ENCODE measurements around the gene SLC35A4.

SLC35A4 gene, protein sequence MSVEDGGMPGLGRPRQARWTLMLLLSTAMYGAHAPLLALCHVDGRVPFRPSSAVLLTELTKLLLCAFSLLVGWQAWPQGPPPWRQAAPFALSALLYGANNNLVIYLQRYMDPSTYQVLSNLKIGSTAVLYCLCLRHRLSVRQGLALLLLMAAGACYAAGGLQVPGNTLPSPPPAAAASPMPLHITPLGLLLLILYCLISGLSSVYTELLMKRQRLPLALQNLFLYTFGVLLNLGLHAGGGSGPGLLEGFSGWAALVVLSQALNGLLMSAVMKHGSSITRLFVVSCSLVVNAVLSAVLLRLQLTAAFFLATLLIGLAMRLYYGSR

GRCh38 chr5:140564196-140565023, at the start of gene SLC35A4, which contains the start of gene APBB3:
TSS of gene SLC35A4 (plus strand) at chr5:140564828. CDS start at chr5:140567170, 2,342 bp downstream.
TSS of gene APBB3 (minus strand) at chr5:140564598. CDS start at chr5:140564245, 353 bp downstream.
- DNase-seq, result peak; percentile 84 to 89

- no peak for DNase-seq
Observed at GRCh38 chr5:140524003-140524402, 40.6 kb upstream of the SLC35A4 start.

- no peak for DNase-seq
Observed at GRCh38 chr5:140540227-140540626, 24.4 kb upstream of the SLC35A4 start.

- no peak for DNase-seq
Observed at GRCh38 chr5:140542972-140543371, 21.7 kb upstream of the SLC35A4 start.

DNA sequence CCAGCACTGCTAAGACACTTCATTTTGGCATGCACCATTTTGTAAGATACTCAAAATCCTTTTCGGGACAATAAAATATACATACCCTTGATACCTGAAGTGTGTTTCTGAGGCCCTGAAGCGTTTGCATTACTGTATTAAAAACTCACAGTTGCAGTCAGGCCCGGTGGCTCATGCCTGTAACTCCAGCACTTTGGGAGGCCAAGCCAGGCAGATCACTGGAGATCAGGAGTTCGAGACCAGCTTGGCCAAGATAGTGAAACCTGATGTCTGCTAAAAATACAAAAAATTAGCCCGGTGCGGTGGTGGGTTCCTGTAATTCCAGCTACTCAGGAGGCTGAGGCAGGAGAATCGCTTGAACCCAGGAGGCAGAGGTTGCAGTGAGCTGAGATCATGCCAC, 19.6 kb upstream of the SLC35A4 start:
- no peak for DNase-seq

DNA sequence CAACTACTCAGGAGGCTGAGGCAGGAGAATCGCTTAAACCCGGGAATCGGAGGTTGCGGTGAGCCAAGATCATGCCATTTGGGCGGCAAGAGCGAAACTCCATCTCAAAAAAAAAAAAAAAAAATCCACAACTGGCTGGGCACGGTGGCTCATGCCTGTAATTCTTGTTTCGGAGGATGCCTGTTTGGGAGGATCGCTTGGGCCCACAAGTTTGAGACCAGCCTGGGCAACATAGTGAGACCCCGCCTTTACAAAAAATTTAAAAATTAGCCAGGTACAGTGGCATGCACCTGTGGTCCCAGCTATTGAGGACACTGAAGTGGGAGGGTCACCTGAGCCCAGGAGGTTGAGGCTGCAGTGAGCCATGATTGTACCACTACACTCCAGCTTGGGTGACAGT, 19.0 kb upstream of the SLC35A4 start:
- no peak for DNase-seq

GRCh38 chr5:140546851-140547507, 17.6 kb upstream of the SLC35A4 start:
- no peak for DNase-seq

DNA sequence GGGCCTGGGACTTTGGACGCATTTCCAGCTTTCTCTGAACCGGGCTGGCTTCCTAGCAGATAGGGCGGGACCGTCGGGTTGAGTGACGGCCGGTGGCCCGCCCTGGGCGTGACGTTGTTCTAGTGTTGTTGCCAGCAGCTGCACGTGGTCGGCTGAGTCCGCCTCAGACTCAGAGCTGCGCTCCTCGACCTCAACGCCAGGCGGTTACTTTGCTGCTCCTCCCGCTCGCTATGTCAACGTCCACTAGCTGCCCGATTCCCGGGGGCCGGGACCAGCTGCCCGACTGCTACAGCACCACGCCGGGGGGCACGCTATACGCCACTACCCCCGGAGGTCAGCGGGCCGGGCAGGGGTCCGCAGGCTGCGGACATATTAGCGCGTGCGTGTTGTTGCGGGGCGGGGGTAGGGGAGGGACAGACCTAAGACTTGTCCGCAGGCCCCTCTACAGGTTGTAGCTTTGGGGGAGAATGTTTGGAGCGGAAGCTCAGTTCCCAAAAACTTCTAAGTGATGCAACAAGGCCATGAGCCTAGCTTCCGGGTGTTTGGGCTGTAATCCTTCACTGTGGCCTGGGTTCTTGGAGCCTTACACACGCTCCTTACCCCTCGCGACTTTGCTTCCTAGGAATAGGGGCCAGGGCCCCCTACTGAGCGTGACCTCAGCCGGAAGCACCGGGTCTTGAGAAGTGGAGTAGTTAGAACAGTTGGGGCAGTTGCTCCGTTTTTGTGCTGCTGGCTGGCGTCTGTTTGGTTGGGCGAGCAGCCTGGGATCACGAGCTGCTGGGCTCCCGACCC, 16.9 kb upstream of the SLC35A4 start, which contains the start of gene EIF4EBP3:
Gene EIF4EBP3, plus strand, starts transcription at position 155 of the 792 bp plus-strand sequence. Its CDS starts 76 bp downstream, at position 231.
- DNase-seq, result peak; percentile 22 to 25

- no peak for DNase-seq
Observed at GRCh38 chr5:140548300-140548688, 16.3 kb upstream of the SLC35A4 start.

GRCh38 chr5:140548791-140549190, 15.8 kb upstream of the SLC35A4 start:
- no peak for DNase-seq

DNA sequence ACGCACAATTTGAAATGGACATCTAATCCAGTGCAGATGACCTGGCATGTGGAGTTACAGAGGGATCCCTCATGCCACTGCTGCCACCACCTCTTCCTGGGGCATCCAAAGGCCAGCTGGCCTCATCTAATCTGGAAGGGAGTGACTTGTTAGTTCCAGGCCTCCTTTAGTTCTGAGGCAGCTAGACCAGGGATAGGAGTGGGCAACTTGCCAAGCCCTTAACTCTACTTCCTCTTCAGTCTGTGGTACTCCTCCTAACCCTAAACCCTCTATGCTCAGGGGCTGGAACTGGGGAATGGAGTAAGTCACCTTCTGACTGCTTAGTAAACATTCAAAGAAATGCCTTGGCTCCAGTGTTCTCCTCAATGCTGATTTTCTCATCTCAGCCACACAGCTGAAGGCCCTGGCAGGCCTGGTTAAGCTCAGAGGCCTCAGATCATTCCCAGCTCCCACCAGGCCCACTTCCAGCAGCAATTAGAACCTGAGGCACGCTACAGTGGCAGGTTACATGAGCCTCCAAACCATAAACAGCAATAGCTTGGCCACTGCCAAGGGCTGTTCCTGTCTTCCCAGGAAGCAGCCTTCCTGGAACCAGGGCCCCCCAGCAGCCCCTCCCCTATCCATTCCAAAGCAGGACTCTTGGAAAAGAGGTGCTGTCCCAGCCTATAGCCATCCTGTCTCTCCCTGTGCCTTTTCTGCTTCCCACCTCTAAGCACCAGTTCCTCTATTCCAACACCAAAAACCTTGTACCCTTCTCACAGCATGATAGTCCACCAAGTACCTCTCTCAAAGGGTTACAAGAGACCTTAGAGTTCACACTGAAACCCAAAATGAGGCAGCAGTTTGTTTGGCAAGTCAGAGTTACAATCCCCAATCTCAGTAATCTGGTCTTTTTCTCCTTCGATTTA, 15.1 kb upstream of the SLC35A4 start:
- no peak for DNase-seq

DNA sequence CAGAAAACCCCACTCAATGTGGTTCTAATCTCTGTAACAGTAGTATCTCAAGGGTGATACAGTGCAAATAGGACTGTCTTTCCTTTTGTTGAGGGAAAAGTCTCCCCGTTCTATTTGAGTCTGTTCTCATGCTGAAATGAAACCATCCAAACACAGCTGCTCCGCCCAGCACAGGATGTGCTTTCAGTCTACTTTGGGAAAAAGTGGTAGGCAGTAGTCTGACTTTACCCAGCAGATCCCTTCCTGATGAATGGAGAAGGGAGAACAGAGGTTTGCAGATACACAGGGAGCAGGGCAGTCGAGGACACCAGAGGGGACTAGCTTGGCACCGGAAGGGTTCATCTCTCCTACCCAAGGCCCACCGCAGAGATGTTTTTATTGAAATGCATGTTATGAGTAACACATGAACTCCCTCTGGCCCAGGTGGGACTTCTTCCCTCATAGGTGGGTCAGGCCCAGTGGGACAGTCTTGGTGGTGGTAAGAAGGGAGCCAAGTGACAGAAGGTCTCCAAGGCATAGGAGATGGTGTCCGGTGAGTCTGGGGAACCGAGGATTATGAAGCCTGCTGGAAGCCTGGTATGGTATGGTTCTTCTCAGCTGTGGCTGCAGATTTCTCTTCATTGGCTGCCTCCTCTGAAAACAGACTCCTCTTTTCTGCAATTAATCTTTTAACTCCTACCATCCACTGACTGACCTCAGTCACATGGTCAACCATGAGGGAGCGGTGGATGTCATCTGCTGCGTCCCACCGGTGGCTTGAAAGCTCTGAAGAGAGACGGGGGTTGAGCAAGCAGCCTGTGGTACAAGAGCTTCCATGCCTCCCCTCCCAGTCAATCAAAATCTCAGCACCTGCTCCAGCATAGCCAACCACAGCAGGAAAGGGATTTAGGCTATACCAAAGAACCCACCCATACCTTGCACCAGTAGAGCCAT, 14.2 kb upstream of the SLC35A4 start:
- no peak for DNase-seq

- DNase-seq, result no peak
Observed at GRCh38 chr5:140551872-140552271, 12.8 kb upstream of the SLC35A4 start.

GRCh38 chr5:140553657-140554056, 11.0 kb upstream of the SLC35A4 start:
- DNase-seq, result no peak

GRCh38 chr5:140554454-140554853, 10.2 kb upstream of the SLC35A4 start:
- DNase-seq, result no peak

GRCh38 chr5:140555747-140556312, 8.8 kb upstream of the SLC35A4 start:
- DNase-seq, result no peak

GRCh38 chr5:140556438-140556837, 8.2 kb upstream of the SLC35A4 start:
- no peak for DNase-seq

- DNase-seq, result peak; percentile 78 to 81
Observed at GRCh38 chr5:140557136-140557805, 7.4 kb upstream of the SLC35A4 start, which contains the start of gene SRA1. TSS of gene SRA1 (minus strand) at chr5:140557473. CDS start at chr5:140557452, 21 bp downstream.

DNA sequence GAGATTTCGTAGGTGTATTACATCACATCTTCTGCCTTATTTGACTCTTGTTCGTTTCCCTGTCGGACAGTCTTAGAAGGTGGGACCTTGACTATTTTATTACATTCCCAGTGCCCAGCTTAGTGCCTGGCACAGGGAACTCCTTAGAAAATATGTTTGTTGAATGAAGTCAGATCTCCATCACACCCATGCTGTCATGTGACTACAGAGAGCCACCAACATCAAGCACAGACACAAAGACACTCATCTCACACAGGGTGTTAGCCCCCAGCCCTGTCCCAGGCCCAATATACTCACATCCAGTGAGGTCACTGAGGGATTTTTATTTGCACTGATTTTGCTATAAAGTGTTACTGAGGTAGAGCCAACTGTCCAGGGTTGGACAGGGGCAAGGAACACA, 6.7 kb upstream of the SLC35A4 start:
- DNase-seq, result no peak

All from NCI-H187 (cell line).